Measurements from ENCODE around the gene RAB19.
"Not testable (repeated sequence)": the region's sequence is repeated elsewhere in the genome, so short reads cannot be mapped to it uniquely, and the experiment has no call there.

Gene RAB19

GRCh38 chr7:140402178-140402835 is 1.6 kb upstream of the RAB19 start:
- DNase-seq: no peak

GRCh38 chr7:140404565-140405065 is 757 bp downstream of the RAB19 start:
- DNase-seq: peak; percentile 40

- DNase-seq: no peak
Measured at GRCh38 chr7:140415361-140415760, 11.5 kb downstream of the RAB19 start.

GRCh38 chr7:140415816-140416215 is 12.0 kb downstream of the RAB19 start:
- not testable (repeated sequence) for DNase-seq

GRCh38 chr7:140416560-140416959 is 12.7 kb downstream of the RAB19 start:
- no peak for DNase-seq

- DNase-seq: peak; percentile 93
Measured at GRCh38 chr7:140417456-140418155, 13.7 kb downstream of the RAB19 start.

GRCh38 chr7:140418156-140418472 is 14.3 kb downstream of the RAB19 start:
- DNase-seq: not testable (repeated sequence)

- no peak for DNase-seq
Measured at GRCh38 chr7:140418653-140419052, 14.8 kb downstream of the RAB19 start.

- no peak for DNase-seq
Measured at GRCh38 chr7:140421521-140421920, 17.7 kb downstream of the RAB19 start.

GRCh38 chr7:140423501-140423900 is 19.6 kb downstream of the RAB19 start:
- DNase-seq: no peak

- DNase-seq: no peak
Measured at GRCh38 chr7:140425718-140426117, 21.9 kb downstream of the RAB19 start.

- DNase-seq: no peak
Measured at GRCh38 chr7:140426130-140426529, 22.3 kb downstream of the RAB19 start.

- DNase-seq: no peak
Measured at GRCh38 chr7:140433396-140433795, 29.5 kb downstream of the RAB19 start.

GRCh38 chr7:140435252-140435895 is 31.5 kb downstream of the RAB19 start:
- no peak for DNase-seq

GRCh38 chr7:140439359-140439758 is 35.5 kb downstream of the RAB19 start:
- DNase-seq: no peak

- DNase-seq: no peak
Measured at GRCh38 chr7:140440593-140440992, 36.7 kb downstream of the RAB19 start.

- no peak for DNase-seq
Measured at GRCh38 chr7:140441519-140441918, 37.7 kb downstream of the RAB19 start.

GRCh38 chr7:140446467-140446866 is 42.6 kb downstream of the RAB19 start:
- DNase-seq: no peak

- DNase-seq: no peak
Measured at GRCh38 chr7:140447841-140448240, 44.0 kb downstream of the RAB19 start.

GRCh38 chr7:140448781-140449480 is 45.1 kb downstream of the RAB19 start:
- no peak for DNase-seq

GRCh38 chr7:140451716-140452115 is 47.9 kb downstream of the RAB19 start:
- DNase-seq: no peak

- no peak for DNase-seq
Measured at GRCh38 chr7:140453273-140453672, 49.4 kb downstream of the RAB19 start.
